Activated B cell treated with CpG ODN at 0.5 μM for 24 hours (primary cell): Measurements from ENCODE around the gene COL13A1. TPM values are rescaled to one million over a fixed set of nuclear protein-coding genes. Genes with fewer than 3 reads are reported as not detected.

ENCODE experiments used
- ATAC-seq: fragments of 200-7000 bp; cut with Tn5 transposase; one replicate; pipeline ENCODE4 v1.10.0; 2021; ENCODE audit warnings: low read depth, mild to moderate bottlenecking, moderate library complexity
- CTCF ChIA-PET: fragments of 350-600 bp; sonication (Branson Sonifier 250); formaldehyde crosslinking; loops from one replicate; lab custom pipeline; 2021; ENCODE audit warnings: antibody characterized with exemption; lab: Charles Lee
- POLR2A ChIA-PET: fragments of 350-600 bp; sonication (Branson Sonifier 250); formaldehyde crosslinking; loops from one replicate; lab custom pipeline; 2021; ENCODE audit warnings: antibody characterized with exemption; lab: Charles Lee
- DNase-seq: peaks from one replicate; pipeline ENCODE4 v3.0.0; 2022
- H3K27ac Mint-ChIP-seq: one replicate; pipeline ENCODE4 v1.8.0; 2020; ENCODE audit warnings: mixed read lengths
- H3K27me3 Mint-ChIP-seq: one replicate; pipeline ENCODE4 v1.8.0; 2021; ENCODE audit warnings: mixed read lengths
- H3K36me3 Mint-ChIP-seq: one replicate; pipeline ENCODE4 v1.8.0; 2021; ENCODE audit warnings: low read depth, mixed read lengths
- H3K4me1 Mint-ChIP-seq: one replicate; pipeline ENCODE4 v1.8.0; 2021; ENCODE audit warnings: mixed read lengths
- H3K4me3 Mint-ChIP-seq: one replicate; pipeline ENCODE4 v1.8.0; 2020; ENCODE audit warnings: mild to moderate bottlenecking, mixed read lengths
- H3K9me3 Mint-ChIP-seq: one replicate; pipeline ENCODE4 v1.8.0; 2020; ENCODE audit warnings: mixed read lengths
- intact Hi-C: fragments of 100-400 bp; cut with micrococcal nuclease; formaldehyde crosslinking; loops from one replicate; pipeline ENCODE4 v1.15.1; 2024
- total RNA-seq: library from RNA; stranded (reverse); gene quantifications from 2 replicates; pipeline ENCODE4 v1.2.3, GENCODE V29; 2022
- TF ChIP-seq, protein P1 (sequence below): fragments of 200-600 bp; IDR thresholded peaks from one replicate; pipeline ENCODE4 v1.8.0; 2022; ENCODE audit warnings: antibody characterized with exemption, mild to moderate bottlenecking

The COL13A1 gene
- total RNA-seq, 1 donor from 2014 or later: not detected

- DNase-seq (no peak), ATAC-seq (no peak)
- peaks cover 2% of the 10 kb centered on the region for H3K27me3 Mint-ChIP-seq
- CTCF ChIA-PET: no interaction called here
- POLR2A ChIA-PET: no interaction called here
- no peak overlapping the region for H3K4me3 Mint-ChIP-seq
- TF ChIP-seq, protein P1, sequence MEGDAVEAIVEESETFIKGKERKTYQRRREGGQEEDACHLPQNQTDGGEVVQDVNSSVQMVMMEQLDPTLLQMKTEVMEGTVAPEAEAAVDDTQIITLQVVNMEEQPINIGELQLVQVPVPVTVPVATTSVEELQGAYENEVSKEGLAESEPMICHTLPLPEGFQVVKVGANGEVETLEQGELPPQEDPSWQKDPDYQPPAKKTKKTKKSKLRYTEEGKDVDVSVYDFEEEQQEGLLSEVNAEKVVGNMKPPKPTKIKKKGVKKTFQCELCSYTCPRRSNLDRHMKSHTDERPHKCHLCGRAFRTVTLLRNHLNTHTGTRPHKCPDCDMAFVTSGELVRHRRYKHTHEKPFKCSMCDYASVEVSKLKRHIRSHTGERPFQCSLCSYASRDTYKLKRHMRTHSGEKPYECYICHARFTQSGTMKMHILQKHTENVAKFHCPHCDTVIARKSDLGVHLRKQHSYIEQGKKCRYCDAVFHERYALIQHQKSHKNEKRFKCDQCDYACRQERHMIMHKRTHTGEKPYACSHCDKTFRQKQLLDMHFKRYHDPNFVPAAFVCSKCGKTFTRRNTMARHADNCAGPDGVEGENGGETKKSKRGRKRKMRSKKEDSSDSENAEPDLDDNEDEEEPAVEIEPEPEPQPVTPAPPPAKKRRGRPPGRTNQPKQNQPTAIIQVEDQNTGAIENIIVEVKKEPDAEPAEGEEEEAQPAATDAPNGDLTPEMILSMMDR: no peak
- no peaks in the 10 kb centered on the region for H3K4me1 Mint-ChIP-seq
- H3K27ac Mint-ChIP-seq: no peak overlapping the region
- no peaks in the 10 kb centered on the region for H3K36me3 Mint-ChIP-seq
- intact Hi-C loops: no loop called here
- no peaks in the 10 kb centered on the region for H3K9me3 Mint-ChIP-seq
Observed at GRCh38 chr10:69898524-69898923, 96.8 kb downstream of the COL13A1 start.

- ATAC-seq (no peak), DNase-seq (no peak)
- Mint-ChIP-seq H3K27ac (no peak overlapping the region), H3K4me1 (no peaks in the 10 kb centered on the region), H3K36me3 (no peaks in the 10 kb centered on the region), H3K4me3 (no peak overlapping the region), H3K27me3 (peaks cover 5% of the 10 kb centered on the region), H3K9me3 (no peaks in the 10 kb centered on the region)
- ChIA-PET POLR2A (no interaction called here), CTCF (no interaction called here)
- intact Hi-C loops: no loop called here
- TF ChIP-seq, protein P1: no peak
Observed at GRCh38 chr10:69898941-69899340, 97.2 kb downstream of the COL13A1 start.

DNA sequence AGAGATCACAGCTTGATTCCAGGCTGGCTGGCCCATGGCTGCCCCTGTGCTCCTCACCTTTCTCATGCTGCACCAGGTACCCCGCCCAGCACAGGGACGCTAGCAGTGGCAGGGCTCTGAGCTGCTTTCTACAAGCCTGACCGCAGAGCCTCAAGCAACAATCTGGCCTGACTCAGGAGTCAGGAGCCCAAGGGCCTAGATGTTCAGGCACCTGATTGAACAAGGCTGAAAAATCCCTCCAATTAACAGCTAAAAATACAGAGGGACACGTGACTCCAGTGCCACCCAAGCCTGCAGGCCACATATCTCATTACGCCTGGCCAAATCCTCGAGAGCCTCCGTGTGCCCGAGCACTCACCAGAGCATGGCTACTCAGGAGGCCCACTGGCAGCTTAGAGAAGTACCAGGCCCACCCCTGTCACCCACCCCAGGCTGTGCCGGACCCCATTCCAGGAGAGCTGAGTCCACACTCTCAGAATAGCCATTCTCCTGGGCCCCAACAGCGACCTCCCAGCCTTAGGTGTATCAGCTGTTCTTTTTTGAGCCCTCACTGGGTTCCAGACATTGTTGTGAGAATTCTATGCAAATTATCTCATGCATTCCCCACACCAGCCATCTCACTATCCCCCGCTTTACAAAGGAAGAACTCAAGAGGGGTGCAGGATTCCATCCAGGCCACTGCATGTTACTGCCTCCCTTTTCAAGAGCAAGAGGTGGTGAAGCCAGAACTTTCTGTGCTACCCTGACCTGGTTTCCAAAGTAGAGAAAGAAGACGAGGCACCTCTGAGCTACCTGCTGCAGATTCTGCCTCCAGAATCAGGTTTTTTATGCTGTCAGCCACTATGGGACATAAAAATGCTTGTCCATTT is 98.3 kb downstream of the COL13A1 start:
- Mint-ChIP-seq H3K4me1 (no peaks in the 10 kb centered on the region), H3K9me3 (no peaks in the 10 kb centered on the region), H3K36me3 (no peaks in the 10 kb centered on the region), H3K27ac (no peak overlapping the region), H3K4me3 (no peak overlapping the region), H3K27me3 (peaks cover 5% of the 10 kb centered on the region)
- ChIA-PET CTCF (no interaction called here), POLR2A (interaction anchor here (0.6 kb wide), 1 partner anchor 55 kb away, joined by 4 read pairs; no protein-coding TSS in a partner anchor)
- ATAC-seq (no peak), DNase-seq (no peak)
- TF ChIP-seq, protein P1: no peak
- intact Hi-C loops: loop anchor here (5.0 kb wide), 1 partner anchor 57 kb away; no protein-coding TSS in a partner anchor

DNA sequence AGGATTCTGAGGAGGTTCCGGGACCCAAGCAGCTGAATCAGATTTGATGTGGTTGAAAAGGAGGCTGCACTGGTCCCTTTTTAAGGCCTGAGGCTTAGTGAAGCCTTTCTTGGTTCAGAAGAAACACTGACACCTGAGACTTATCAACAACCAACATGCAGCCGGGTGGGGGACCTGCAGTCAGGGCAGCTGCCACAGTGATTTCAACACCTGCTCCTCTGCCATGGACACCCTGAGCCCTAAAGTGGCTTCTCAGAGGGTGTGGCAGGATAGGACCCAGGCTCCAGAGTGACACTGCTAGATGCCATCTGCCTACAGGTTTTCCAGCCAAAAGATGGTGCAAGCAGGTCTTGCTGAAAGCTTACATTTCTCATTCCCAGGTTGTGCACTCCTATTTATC is 99.3 kb downstream of the COL13A1 start:
- Mint-ChIP-seq H3K27me3 (peaks cover 5% of the 10 kb centered on the region), H3K36me3 (no peaks in the 10 kb centered on the region), H3K9me3 (no peaks in the 10 kb centered on the region), H3K27ac (no peak overlapping the region), H3K4me3 (no peak overlapping the region), H3K4me1 (no peaks in the 10 kb centered on the region)
- POLR2A ChIA-PET: no interaction called here
- DNase-seq: no peak
- CTCF ChIA-PET: no interaction called here
- no peak for ATAC-seq
- TF ChIP-seq, protein P1: no peak
- intact Hi-C loops: loop anchor here (5.0 kb wide), 1 partner anchor 56 kb away; no protein-coding TSS in a partner anchor
